GM19025 (cell line): ENCODE results near the gene CCDC146.
"Not testable (repeated sequence)": the region's sequence is repeated elsewhere in the genome, so short reads cannot be mapped to it uniquely, and the experiment has no call there.

Experiments used
- ATAC-seq: cut with Tn5 transposase; IDR thresholded peaks from one replicate; pipeline ENCODE4 v1.9.1; 2021; ENCODE audit warnings: mild to moderate bottlenecking, low read depth, moderate library complexity; ENCODE audit not compliant: unreplicated experiment

Gene CCDC146

GRCh38 chr7:77275663-77276062, 153.2 kb downstream of the CCDC146 start:
- not testable (repeated sequence) for ATAC-seq

DNA sequence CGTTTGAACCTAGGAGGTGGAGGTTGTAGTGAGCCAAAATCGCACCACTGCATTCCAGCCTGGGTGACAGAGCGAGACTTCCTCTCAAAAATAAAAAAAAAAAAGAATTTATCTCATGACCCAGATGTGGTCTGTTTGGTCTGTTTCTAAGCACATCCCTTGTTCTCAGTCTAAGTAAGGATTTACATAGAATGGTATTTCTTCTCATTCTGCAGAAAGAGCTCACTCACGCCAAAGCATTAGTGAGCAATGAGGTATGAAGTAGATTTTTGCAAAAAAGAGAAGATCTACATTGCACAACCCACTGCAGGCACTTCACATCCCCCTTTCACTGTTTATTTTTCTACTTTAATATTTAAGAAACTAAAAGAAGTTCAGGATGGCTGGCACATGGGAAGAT, 153.7 kb downstream of the CCDC146 start:
- no peak for ATAC-seq

DNA sequence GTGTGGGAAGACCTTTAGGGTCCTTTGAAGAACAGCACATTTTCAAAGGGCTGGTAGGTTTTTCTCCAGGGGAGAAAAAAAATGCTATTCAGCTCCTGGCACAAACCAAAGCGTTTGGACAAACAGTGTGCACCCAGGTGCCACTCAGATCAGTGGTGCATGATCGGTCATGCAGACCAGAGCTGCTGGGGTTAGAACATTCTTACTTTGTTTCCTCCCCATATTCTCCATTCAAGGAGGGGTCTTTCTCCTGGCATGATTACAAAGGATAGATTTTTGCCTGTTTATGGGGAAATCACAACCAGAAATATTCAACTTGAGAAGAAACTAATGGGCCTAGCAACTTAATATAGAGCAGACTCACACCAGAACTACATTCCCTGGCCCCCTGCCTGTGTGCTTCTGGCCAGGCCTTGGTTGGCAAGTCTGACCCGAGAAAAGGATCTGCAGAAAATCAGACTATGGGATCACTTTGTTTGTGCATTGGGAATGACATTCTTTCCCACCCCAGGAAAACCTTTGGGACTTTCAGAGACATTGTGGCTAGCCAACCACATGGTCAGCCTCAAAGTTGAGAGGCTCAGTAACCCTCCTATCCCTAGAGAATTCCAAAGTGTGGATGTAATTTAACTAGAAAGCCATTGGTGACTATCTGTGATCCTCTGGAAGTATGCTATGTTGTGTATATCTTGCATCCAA, 159.5 kb downstream of the CCDC146 start:
- no peak for ATAC-seq

DNA sequence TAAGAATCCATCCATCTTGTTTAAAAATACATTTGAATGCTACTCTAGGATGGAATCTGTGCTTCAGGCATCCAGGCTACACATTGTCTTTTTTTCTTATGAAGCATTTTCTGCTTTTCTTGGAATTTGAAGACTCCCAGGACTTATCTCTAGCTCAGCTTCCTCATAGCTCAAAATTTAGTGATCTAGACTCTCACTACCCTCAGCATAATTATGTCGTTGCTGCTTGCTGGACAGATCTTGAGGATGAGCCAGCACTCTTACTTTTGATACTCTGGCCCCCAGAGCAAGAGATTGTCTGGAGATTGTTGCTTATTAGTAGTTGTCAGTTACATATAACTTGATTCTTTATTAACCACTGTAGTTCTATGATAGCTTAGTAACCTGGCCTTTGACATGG, 160.5 kb downstream of the CCDC146 start:
- ATAC-seq = no peak

DNA sequence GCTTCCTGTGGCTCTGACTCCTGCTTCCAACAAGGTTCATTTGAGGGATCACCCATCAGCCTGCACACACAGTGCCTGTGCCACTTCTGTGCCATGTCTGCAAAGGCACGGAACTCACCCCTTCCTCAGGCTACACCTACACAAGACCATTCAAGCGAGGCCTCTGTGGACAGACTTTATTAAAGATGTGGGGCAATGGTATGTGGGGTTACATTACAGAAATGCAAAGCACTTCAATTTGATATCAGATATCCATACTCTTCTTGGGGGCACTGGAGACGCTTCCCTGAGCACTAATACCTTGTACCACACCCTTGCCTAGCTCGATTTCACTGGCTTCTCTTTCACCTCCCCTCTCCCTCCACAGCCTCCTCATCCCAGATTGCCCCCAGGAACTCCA, 161.6 kb downstream of the CCDC146 start:
- ATAC-seq = no peak

- ATAC-seq = no peak
Observed at GRCh38 chr7:77284616-77285015, 162.2 kb downstream of the CCDC146 start.

DNA sequence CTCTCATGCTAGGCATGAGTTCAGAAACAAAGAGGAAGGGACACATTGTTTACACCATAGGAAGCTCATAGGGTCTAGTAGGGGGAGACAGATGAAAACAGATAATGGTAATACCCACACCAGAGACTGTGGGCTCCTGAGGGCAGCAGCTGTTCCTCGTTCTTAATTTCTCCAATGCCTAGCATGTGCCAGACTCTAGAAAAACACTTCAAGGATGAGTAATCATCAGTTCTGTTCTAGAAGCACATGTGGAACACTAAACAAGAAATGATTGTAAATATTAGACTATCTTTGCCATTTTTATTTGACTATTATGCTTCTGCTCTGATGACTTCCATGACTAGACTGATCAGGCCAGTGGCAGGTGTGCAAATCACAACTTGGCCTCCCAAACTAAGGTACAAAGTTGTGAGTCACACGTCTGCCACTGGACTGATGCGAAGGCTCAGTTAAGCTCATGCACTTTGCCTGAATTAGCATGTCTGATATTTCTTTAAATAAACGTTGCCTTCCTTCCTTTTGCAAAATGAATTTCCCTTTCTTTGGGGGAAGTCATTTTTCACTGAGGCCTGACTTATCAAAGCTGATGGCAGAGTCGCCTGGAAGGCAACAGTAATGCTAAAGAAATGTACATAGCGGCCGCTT, 166.4 kb downstream of the CCDC146 start:
- ATAC-seq = no peak

DNA sequence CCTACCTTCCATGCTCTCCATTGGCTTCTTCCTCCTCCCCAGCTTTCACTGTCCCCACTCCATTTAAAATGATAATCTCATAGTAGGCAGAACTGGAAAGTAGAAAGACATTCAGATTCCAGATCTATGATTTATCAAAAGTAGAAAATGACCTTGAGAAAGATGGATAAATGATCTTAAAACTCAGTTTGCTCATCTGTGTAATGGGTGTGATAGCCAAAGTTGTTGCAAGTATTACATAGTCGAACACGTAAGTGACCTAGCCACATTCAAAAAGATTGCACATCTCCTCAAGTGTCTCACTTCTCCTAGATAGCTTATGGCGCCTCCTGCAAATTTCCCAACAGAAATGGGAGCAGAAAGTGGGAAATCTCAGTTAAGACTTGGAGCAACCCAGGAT, 167.0 kb downstream of the CCDC146 start:
- no peak for ATAC-seq

DNA sequence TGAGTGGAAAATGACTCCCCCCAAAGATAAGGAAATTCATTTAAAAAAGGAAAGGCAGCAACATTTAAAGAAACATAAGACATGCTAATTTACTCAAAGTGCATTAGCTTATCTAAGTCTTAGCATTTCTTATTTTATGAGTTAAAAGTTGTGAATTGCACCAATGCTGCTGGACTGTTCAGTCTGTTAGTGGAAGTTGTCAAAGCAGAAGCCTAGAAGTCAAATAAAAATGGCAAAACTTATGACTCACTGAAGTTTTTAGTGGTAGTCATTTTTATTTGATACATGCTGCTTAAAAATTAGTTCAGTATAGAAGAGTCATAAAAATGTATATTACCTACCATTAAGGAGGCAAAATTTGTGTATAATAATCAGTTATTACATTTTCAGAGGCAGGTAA, 168.0 kb downstream of the CCDC146 start:
- ATAC-seq = no peak

DNA sequence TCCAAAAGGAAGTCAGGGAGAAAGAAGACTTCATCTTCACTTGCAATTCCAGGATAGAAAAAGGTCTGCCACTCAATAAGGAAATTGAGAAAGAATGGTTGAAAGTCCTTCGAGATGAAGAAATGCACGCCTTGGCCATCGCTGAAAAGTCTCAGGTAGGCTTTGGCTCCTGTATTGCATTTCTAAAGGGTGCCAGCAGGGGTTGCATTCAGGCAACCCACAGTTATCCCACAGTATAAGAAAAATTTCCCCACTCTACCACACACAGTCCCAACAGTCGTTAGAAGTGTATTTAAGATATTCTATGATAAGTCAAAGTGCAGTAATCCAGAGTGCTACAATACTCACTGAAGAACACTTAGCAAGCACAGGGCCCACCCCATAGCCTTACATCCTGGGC, 170.6 kb downstream of the CCDC146 start:
- ATAC-seq = no peak

- ATAC-seq = no peak
Observed at GRCh38 chr7:77295549-77295948, 173.1 kb downstream of the CCDC146 start.

- no peak for ATAC-seq
Observed at GRCh38 chr7:77306231-77307067, 184.0 kb downstream of the CCDC146 start.

GRCh38 chr7:77308792-77309191, 186.4 kb downstream of the CCDC146 start:
- ATAC-seq = no peak

DNA sequence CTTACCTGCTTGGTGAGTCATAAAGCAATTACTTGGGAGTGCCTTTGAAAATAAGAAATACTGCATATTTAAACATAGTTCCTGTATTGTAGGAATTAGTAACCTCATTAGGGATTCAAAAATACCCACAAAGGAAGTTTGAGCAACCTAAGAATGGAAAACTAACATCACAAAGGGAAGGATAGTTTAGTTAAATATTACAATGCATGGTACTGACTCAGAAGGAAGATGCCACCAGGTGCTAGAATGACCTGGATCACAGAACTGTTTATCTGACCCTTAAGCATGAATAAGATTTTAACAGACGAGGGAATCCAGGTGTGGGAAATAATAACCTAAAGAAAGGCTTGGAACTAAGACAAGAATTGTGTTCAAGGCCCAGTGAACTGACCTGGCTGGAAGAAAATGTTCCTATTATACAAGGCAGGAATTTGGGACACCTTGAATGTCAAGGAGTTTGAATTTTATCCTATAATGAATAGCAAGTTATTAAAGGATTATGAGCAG, 187.4 kb downstream of the CCDC146 start:
- no peak for ATAC-seq

GRCh38 chr7:77310982-77311381, 188.6 kb downstream of the CCDC146 start:
- ATAC-seq = no peak

- no peak for ATAC-seq
Observed at GRCh38 chr7:77313085-77313484, 190.7 kb downstream of the CCDC146 start.

DNA sequence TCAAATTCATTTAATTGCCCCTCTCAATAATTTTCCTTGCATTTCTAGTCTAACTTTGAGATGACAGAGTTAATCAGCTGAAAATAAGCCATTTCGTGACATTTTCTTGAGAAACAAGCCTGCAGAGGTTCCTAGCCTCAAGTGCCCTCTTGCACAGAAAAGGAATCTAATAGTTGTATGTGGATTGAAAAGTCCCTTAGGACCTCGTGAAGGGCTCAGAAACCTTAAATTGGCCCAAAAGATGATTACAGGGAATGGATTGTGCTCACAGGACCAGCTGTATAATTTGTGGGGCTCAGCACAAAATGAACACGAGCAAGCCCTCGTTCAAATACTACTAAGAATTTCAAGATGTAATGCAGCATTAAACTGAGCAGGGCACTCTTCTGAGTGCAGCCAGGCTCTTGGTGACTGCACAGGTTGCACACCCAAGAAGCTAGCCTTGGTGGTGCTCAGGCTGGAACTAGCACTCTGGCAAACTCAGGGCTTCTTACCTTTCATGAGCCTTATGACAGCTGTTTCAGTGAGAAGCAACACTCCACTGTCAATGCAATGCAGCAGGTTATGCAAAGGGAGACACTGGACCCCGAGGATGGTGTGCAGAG, 191.6 kb downstream of the CCDC146 start:
- no peak for ATAC-seq

DNA sequence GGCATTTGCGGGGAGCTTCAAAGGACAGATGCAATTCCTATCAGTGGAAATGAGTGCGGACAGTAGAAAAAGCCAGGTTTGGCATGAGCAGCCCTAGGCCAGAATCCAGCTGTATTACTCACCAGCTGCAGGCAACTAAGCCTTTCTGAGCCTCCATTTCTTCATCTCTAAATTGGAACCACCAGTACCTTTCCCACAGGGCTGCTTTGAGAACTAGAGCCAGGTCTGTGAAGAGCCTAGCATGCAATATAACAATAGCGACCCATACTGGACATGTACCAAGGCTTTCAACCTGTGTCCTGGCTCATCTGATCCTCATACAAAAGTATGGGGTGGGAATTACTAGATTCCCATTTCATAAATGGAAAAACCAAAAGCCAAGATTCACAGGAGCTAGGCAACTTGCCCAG, 192.8 kb downstream of the CCDC146 start:
- no peak for ATAC-seq

GRCh38 chr7:77316219-77316978, 194.0 kb downstream of the CCDC146 start:
- no peak for ATAC-seq

- no peak for ATAC-seq
Observed at GRCh38 chr7:77318019-77318418, 195.6 kb downstream of the CCDC146 start.
